ENCODE data around the gene PLAAT5. TPM values are rescaled to one million over a fixed set of nuclear protein-coding genes. Genes with fewer than 3 reads are reported as not detected.

Gene PLAAT5
- total and polyA plus RNA-seq, 2 of the 4 experiments (the other 2 are of a cell fraction), result not detected

DNA sequence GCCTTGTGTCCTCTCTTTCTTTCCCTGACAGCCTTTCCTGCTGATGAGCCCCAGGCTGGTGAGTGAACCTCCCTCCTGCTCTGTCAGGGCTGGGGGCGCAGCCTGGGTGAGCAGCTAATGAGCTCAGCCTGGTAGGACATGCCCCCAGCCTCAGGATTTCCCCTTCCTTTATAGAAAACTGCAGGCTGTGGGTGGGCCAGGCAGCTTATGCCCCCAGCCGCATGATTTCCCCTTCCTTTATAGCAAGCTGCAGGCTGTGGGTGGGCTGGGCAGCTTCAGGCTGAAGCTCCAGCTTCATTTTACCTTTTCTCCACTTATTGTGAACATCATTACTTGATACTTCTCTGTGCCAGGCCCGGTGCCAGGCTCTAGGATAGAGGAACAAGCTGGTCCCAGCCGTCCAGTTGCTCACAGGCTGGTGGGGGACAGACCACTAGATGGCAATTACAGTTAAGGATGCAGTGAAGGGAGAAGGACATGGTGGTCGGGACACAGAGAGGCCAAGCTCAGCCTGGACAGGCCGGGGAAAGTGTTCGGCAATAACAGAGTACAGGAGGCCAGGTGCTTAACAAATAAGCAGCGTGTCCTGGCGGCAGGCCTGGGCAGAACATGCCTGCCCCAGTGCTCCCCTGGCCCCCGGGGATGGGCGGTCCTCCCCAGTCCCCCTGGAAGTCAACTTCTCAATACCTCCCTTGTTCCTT is 20.2 kb upstream of the PLAAT5 start:
- H3K9ac ChIP-seq (ENCODE audit: low read depth, low read length), result no peak overlapping the region
- no peaks in the 10 kb centered on the region for H3K9me3 ChIP-seq (ENCODE audit: control insufficient read depth, insufficient read depth, low read length)
- no peak overlapping the region for H2AFZ ChIP-seq (replicated peaks; ENCODE audit: low read length, poor library complexity)
- no TSS peak for BruUV-seq (replicated peaks)
- intact Hi-C loops (cut with micrococcal nuclease) (no loop called here), dilution Hi-C loops (cut with HindIII; ENCODE audit: low sequenced_read_pairs, unreplicated experiment) (no loop called here), in situ Hi-C loops (cut with MboI; ENCODE audit: low sequenced_read_pairs) (no loop called here)
- ChIA-PET POLR2A (ENCODE audit: unreplicated experiment) (no interaction called here), CTCF (no interaction called here)
- 50% methylated on average over 2 of the region's 11 CpGs; no CpG with 5 or more reads in 1 of the 2 experiments for WGBS, 2 experiments (ENCODE audit: extremely low coverage in 2 of 2, insufficient read length in 1 of 2)
- no peak for ATAC-seq (ENCODE audit: low read depth)
- H3K27me3 ChIP-seq (ENCODE audit: control insufficient read depth, insufficient read depth, low read length), result peaks cover 10% of the 10 kb centered on the region
- H3K27ac ChIP-seq (ENCODE audit: insufficient read depth, low read length), result no peak overlapping the region
- H4K5ac ChIP-seq (ENCODE audit: low read depth, low read length), result no peak overlapping the region
- H4K20me1 ChIP-seq (ENCODE audit: insufficient read depth, low read length), result no peaks in the 10 kb centered on the region
- DNase-seq, result no peak
- no peak overlapping the region for H2BK120ac ChIP-seq (ENCODE audit: low read depth, low read length)
- H2AK5ac ChIP-seq (ENCODE audit: low read depth, low read length), result no peak overlapping the region
- no peak overlapping the region for H2BK5ac ChIP-seq (ENCODE audit: low read depth, low read length, poor library complexity, severe bottlenecking)
- H3K14ac ChIP-seq (replicated peaks; ENCODE audit: low read depth, low read length), result no peak overlapping the region
- no peak overlapping the region for H3K4ac ChIP-seq (ENCODE audit: low read depth, low read length)
- no peaks in the 10 kb centered on the region for H3K4me1 ChIP-seq (ENCODE audit: control insufficient read depth, insufficient read depth, low read length)
- no peak overlapping the region for H2BK15ac ChIP-seq (ENCODE audit: low read depth, low read length)
- H3K23ac ChIP-seq (ENCODE audit: low read depth, low read length), result no peak overlapping the region
- H3K9me1 ChIP-seq (ENCODE audit: insufficient read depth, low read length), result no peaks in the 10 kb centered on the region
- H2BK20ac ChIP-seq (ENCODE audit: low read depth, low read length), result no peak overlapping the region
- H3K18ac ChIP-seq (ENCODE audit: low read depth, low read length), result no peak overlapping the region
- no peak overlapping the region for H2AK9ac ChIP-seq (replicated peaks; ENCODE audit: low read depth, low read length, poor library complexity)
- TF ChIP-seq POLR2A (IDR thresholded peaks at IDR 0.05; ENCODE audit: low read depth, low read length) (no peak), CEBPB (IDR thresholded peaks at IDR 0.05; ENCODE audit: low read depth, low read length) (no peak), MXI1 (IDR thresholded peaks at IDR 0.05; ENCODE audit: borderline replicate concordance, low read depth, low read length) (no peak), CHD1 (IDR thresholded peaks at IDR 0.05; ENCODE audit: low read depth, low read length) (no peak)
- H4K91ac ChIP-seq (ENCODE audit: insufficient read depth, low read depth, low read length), result no peak overlapping the region
- H4K8ac ChIP-seq (ENCODE audit: low read depth in 2 of 2, low read length in 2 of 2), result no peak overlapping the region
- H3K4me2 ChIP-seq (ENCODE audit: low read depth, low read length), result no peak overlapping the region
- no peak overlapping the region for H3K4me3 ChIP-seq (ENCODE audit: insufficient read depth, low read depth, low read length)
- no peaks in the 10 kb centered on the region for H3K79me1 ChIP-seq (ENCODE audit: low read depth in 1 of 2, low read length in 2 of 2)
- no peaks in the 10 kb centered on the region for H3K36me3 ChIP-seq (ENCODE audit: control insufficient read depth, insufficient read depth, low read length)
- H3K56ac ChIP-seq (ENCODE audit: extremely low read depth, insufficient read depth, low read length), result no peak overlapping the region
